Activated T-cell treated with anti-CD3 and anti-CD28 coated beads, Interleukin-2, amount 50 U/mL, for 72 hours (primary cell): ENCODE results near the gene HOXC5. TPM values are rescaled to one million over a fixed set of nuclear protein-coding genes. Genes with fewer than 3 reads are reported as not detected.

Source experiments
- ATAC-seq, 2 donors: fragments of 150-1000 bp; cut with Tn5 transposase; replicated peaks in 1 of 2; 2 replicates each; pipeline ENCODE4 v1.10.0; 2021; ENCODE audit warnings: moderate library complexity in 2 of 2, mild to moderate bottlenecking in 1 of 2
- DNase-seq, 2 donors: peaks; one replicate each; pipeline ENCODE4 v3.0.0; 2021 to 2022; ENCODE audit warnings: mixed read lengths in 1 of 2
- H3K27ac Mint-ChIP-seq: one replicate; pipeline ENCODE4 v1.8.0; 2022; ENCODE audit warnings: mild to moderate bottlenecking, moderate library complexity, mixed read lengths
- H3K27me3 Mint-ChIP-seq: one replicate; pipeline ENCODE4 v1.8.0; 2022; ENCODE audit warnings: low read depth, mixed read lengths
- H3K36me3 Mint-ChIP-seq, 2 donors: one replicate each; pipeline ENCODE4 v1.8.0; 2022; ENCODE audit warnings: mixed read lengths in 2 of 2, mild to moderate bottlenecking in 1 of 2; ENCODE audit not compliant: insufficient read depth in 2 of 2
- H3K4me1 Mint-ChIP-seq: one replicate; pipeline ENCODE4 v1.8.0; 2022; ENCODE audit warnings: low read depth, mixed read lengths
- H3K4me3 Mint-ChIP-seq, 2 donors: one replicate each; pipeline ENCODE4 v1.8.0; 2022; ENCODE audit warnings: mild to moderate bottlenecking in 2 of 2, mixed read lengths in 2 of 2, moderate library complexity in 2 of 2
- H3K9me3 Mint-ChIP-seq, 2 donors: one replicate each; pipeline ENCODE4 v1.8.0; 2022; ENCODE audit warnings: mixed read lengths in 2 of 2
- total RNA-seq, 2 donors: library from RNA; stranded (reverse); gene quantifications; one replicate each; pipeline ENCODE4 v1.2.3, GENCODE V29; 2022

Gene HOXC5
- total RNA-seq, 2 donors from 2014 or later, result not detected

DNA sequence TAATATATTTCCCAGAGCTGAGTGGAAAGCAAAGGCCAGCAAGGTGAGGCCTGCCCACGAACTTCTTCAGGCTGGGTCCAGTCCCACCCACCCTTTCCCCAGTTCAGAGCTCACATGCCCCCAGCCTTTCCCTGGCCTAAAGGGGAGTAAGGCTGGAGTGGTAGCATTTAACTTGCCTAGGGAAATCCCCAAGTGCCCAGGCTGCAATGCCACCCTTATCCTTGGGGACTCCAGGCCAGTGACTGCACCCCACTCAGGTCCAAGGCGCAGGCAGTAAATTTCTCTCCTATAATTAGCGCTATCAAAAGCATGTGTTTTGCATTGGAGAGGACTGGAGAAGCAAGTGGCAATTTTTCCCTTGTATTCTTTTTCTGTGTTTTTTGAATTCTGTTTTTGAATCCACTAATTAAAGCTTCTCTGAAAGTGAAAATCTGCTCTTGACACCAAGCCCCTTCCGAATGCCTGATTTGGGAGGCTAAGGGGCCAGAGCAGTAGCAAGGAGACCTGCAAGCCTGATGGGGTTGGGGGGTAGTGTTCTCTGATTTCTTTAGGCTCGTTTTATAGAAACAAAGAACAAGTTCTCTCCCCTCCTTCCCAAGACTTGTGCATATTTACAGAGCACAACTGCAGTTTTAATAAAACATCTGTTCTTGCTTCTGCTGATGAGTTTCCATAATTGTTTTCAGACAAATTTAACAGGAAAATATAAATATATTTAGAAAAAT is 8.1 kb upstream of the HOXC5 start:
- no peaks in the 10 kb centered on the region for H3K9me3 Mint-ChIP-seq
- no peak for ATAC-seq
- H3K4me1 Mint-ChIP-seq, result peaks cover 26% of the 10 kb centered on the region
- no peak overlapping the region for H3K27ac Mint-ChIP-seq
- DNase-seq, result no peak
- H3K4me3 Mint-ChIP-seq, result no peak overlapping the region
- peaks cover 93% of the 10 kb centered on the region for H3K27me3 Mint-ChIP-seq
- no peaks in the 10 kb centered on the region for H3K36me3 Mint-ChIP-seq

DNA sequence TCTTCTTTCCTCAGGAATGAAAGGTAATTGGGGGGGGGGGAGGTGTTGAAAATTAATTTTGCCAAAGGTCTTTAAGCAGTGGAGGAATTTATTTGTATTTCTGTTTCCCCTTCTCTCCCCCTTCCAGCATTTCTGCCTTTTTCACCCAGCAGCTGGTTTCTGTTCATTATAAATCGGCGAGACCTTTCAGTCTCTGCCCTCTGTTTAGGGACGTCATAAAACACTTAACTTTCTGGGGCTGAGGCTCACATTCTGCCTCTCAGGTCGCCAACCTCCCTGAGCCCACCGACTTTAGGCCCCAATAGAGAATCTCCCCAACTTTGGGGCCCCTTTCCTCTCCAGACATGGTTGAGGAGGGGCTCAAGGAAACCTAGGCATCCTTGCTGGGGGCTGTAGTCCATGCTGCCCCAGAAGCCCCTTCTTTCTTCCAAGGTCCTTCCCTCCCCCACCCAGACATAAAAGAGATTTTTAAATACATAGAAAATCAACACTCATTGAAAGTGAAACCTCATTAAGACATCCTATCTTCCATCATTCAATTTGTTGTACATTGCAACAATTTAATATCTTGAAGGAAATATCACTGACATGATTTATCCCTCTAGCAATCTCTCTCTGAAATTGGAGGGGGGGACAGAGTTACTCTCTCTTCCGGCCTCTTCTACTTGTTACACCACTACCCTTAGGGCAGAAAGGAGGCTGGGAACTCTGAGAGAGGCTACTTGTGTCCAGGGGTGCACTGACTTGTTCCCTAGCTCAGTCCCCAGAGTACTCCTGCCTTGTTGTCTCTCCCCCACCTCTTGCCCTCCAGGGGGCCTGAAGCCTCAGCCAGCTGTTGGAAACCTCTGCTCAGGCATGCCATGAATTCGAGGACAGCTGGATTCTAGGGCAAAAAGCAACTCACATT is 7.1 kb upstream of the HOXC5 start:
- Mint-ChIP-seq H3K9me3 (no peaks in the 10 kb centered on the region), H3K36me3 (no peaks in the 10 kb centered on the region), H3K27me3 (peaks cover 96% of the 10 kb centered on the region), H3K27ac (no peak overlapping the region), H3K4me1 (peaks cover 22% of the 10 kb centered on the region), H3K4me3 (no peak overlapping the region)
- DNase-seq, result no peak
- ATAC-seq, result no peak

DNA sequence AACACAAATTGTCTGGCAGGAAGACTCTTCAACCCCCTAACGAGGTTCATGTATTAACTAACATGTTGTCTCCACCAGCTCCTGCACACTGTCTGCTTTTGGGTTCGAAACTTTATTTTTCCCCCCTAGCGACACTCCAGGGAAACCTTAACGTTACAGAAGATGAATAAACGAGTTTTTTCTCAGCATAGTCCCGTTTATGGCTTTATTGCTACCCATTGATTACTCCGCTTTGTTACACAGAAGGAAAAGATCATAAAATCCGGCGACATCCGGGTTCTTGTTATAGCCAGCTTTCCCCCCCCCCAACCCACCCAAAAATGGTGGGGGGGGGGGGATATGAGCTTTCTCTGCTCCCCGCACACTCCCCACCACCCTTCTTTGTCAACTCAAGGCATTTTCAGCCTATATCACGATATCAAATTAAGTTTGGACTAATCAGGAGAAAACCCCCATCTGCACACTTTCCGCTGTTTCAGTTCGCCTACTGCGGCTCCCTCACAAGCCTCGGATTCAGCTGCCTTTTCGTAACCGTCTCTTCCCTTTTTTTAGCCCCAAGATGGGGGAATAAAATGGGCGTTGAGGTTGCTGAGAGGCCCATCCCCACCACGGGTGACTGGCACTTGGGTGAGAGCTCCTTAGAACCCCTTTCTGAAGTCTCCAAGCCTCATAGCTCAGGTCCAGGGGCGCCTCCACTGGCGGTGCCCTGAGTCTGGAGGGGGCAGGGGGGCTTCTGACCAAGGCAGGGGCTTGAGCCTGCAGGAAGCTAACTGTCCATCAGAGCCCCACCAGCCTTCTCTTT is 6.0 kb upstream of the HOXC5 start:
- H3K36me3 Mint-ChIP-seq, result no peaks in the 10 kb centered on the region
- peaks cover 22% of the 10 kb centered on the region for H3K4me1 Mint-ChIP-seq

DNA sequence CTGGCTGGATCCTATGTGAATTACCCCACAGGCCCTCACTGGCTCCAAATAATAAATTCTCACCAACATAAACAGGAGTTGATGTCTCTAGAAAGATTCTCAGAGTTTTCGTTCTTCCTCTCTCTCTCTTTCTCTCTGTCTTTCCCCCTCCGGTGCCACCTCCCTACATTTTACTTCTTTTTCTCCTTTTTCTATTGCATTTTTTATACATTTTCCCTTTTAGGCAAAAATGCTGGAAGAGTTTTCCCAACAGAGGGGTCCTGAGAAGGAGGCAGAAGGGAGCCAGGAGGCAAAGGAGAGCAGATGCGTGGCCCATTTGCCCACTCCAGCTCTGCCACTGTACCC is 5.4 kb upstream of the HOXC5 start:
- Mint-ChIP-seq H3K9me3 (no peaks in the 10 kb centered on the region), H3K27me3 (peaks cover 95% of the 10 kb centered on the region), H3K27ac (no peak overlapping the region), H3K4me1 (peaks cover 25% of the 10 kb centered on the region), H3K4me3 (peak overlapping the region in 1 of 2 donors; percentile 57), H3K36me3 (no peaks in the 10 kb centered on the region)
- no peak for ATAC-seq
- no peak for DNase-seq

More for the DNA sequence above, 6.0 kb upstream of the HOXC5 start:
- no peak for ATAC-seq
- Mint-ChIP-seq H3K27ac (no peak overlapping the region), H3K9me3 (no peaks in the 10 kb centered on the region), H3K4me3 (peak overlapping the region; percentile 57 to 64), H3K27me3 (peaks cover 95% of the 10 kb centered on the region)
- no peak for DNase-seq

DNA sequence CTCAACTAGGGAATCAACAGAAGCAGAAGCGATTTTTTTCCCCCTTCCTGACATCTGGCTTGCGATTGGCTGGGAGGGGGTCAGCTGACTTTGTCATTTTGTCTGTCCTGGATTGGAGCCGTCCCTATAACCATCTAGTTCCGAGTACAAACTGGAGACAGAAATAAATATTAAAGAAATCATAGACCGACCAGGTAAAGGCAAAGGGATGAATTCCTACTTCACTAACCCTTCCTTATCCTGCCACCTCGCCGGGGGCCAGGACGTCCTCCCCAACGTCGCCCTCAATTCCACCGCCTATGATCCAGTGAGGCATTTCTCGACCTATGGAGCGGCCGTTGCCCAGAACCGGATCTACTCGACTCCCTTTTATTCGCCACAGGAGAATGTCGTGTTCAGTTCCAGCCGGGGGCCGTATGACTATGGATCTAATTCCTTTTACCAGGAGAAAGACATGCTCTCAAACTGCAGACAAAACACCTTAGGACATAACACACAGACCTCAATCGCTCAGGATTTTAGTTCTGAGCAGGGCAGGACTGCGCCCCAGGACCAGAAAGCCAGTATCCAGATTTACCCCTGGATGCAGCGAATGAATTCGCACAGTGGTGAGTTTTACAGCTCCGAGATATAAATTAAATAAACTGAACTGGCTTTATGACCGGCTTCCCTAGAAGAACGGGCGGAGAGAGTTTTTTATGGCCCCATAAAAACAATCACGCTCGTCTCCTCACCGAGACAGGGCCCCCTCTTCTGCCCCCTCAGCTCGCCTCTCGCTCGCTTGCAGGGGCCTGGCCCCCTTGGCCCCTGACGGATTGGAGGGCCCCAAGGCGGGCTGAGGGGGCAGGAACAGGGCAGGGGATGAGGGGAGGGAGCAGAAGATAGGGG is 4.3 kb upstream of the HOXC5 start, which contains the start of gene HOXC6:
HOXC6 (plus strand) TSS at position 127 of the 888 bp plus-strand sequence; CDS start at position 209, 82 bp downstream.
- ATAC-seq (no peak), DNase-seq (no peak)
- H3K27ac Mint-ChIP-seq, result no peak within 1 kb of the TSS
- H3K4me3 Mint-ChIP-seq, result peak within 1 kb of the TSS; percentile 4 to 57
- peaks cover 94% of the 10 kb centered on the region for H3K27me3 Mint-ChIP-seq
- peaks cover 34% of the 10 kb centered on the region for H3K4me1 Mint-ChIP-seq
- H3K9me3 Mint-ChIP-seq, result no peaks in the 10 kb centered on the region
- no peaks in the 10 kb centered on the region for H3K36me3 Mint-ChIP-seq

DNA sequence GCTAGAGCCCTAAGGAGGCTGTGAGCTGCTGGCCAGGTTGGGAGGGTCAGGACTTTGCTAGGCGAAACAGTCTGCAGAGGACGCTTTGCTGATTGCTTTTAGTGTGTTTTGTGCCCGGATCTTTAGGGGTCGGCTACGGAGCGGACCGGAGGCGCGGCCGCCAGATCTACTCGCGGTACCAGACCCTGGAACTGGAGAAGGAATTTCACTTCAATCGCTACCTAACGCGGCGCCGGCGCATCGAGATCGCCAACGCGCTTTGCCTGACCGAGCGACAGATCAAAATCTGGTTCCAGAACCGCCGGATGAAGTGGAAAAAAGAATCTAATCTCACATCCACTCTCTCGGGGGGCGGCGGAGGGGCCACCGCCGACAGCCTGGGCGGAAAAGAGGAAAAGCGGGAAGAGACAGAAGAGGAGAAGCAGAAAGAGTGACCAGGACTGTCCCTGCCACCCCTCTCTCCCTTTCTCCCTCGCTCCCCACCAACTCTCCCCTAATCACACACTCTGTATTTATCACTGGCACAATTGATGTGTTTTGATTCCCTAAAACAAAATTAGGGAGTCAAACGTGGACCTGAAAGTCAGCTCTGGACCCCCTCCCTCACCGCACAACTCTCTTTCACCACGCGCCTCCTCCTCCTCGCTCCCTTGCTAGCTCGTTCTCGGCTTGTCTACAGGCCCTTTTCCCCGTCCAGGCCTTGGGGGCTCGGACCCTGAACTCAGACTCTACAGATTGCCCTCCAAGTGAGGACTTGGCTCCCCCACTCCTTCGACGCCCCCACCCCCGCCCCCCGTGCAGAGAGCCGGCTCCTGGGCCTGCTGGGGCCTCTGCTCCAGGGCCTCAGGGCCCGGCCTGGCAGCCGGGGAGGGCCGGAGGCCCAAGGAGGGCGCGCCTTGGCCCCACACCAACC is 3.1 kb upstream of the HOXC5 start:
- Mint-ChIP-seq H3K27me3 (peaks cover 91% of the 10 kb centered on the region), H3K9me3 (no peaks in the 10 kb centered on the region), H3K4me3 (peak overlapping the region; percentile 36 to 46), H3K36me3 (no peaks in the 10 kb centered on the region), H3K4me1 (peaks cover 36% of the 10 kb centered on the region), H3K27ac (no peak overlapping the region)
- no peak for ATAC-seq
- no peak for DNase-seq

DNA sequence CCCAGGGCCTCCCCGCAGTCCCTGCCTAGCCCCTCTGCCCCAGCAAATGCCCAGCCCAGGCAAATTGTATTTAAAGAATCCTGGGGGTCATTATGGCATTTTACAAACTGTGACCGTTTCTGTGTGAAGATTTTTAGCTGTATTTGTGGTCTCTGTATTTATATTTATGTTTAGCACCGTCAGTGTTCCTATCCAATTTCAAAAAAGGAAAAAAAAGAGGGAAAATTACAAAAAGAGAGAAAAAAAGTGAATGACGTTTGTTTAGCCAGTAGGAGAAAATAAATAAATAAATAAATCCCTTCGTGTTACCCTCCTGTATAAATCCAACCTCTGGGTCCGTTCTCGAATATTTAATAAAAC is 2.4 kb upstream of the HOXC5 start:
- Mint-ChIP-seq H3K27ac (peak overlapping the region; percentile 73), H3K4me3 (peak overlapping the region in 1 of 2 donors; percentile 54), H3K9me3 (no peaks in the 10 kb centered on the region), H3K36me3 (no peaks in the 10 kb centered on the region), H3K4me1 (peaks cover 40% of the 10 kb centered on the region), H3K27me3 (peaks cover 91% of the 10 kb centered on the region)
- DNase-seq (no peak), ATAC-seq (no peak)

DNA sequence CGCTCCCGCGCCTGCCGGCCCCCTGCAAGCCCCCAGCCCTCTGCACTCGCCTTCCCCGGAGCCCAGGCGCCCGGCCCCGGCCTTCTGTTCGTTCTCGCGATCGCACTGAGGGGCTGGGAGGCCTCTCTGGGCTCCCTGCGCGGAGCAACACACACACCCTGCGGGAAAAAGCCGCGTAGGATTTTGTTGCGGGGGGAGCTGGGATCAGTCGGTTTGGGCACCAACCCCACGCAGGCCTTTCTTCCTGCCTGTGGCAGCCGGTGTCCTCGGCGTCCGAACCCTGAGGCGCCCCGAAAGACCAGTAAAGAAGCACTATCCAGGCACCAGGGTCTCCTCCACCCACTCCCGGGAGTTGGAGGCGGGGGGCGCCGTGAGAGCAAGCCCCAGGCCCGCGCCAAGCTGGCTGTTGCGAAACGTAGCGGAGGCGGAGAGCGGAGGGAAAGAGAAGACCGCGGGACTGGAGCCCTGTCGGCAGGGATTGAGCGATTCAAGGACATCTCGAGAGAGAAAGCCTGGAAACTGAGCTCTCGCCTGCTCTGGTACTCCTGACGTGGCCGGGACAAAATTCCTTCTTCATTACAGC is 1.9 kb upstream of the HOXC5 start:
- DNase-seq (no peak), ATAC-seq (no peak)
- no peaks in the 10 kb centered on the region for H3K9me3 Mint-ChIP-seq
- H3K4me1 Mint-ChIP-seq, result peaks cover 40% of the 10 kb centered on the region
- H3K4me3 Mint-ChIP-seq, result no peak overlapping the region
- peaks cover 91% of the 10 kb centered on the region for H3K27me3 Mint-ChIP-seq
- H3K36me3 Mint-ChIP-seq, result no peaks in the 10 kb centered on the region
- H3K27ac Mint-ChIP-seq, result no peak overlapping the region

DNA sequence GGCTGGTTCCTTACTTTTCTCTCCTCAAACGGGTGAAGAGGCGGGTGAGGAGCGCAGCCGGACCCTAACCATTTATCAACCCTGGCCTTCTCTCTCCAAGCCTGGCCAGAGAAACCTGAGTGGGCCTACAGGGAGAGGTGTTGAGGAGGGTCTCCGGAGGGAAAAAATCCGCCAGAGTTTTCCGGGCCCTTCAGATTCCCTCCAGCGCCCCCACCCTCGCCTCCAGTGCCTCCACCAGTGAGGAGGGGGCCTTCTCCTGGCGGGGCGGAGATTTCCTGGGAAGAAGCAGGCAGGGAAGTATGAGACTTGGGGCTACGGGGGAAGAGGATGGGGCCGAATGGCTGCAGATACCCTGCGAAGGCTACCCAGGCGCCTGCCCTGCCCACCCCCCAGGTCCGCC is 1.4 kb upstream of the HOXC5 start:
- peaks cover 89% of the 10 kb centered on the region for H3K27me3 Mint-ChIP-seq
- no peak for ATAC-seq
- H3K4me3 Mint-ChIP-seq, result no peak overlapping the region
- no peak overlapping the region for H3K27ac Mint-ChIP-seq
- no peaks in the 10 kb centered on the region for H3K9me3 Mint-ChIP-seq
- no peak for DNase-seq
- peaks cover 40% of the 10 kb centered on the region for H3K4me1 Mint-ChIP-seq
- H3K36me3 Mint-ChIP-seq, result no peaks in the 10 kb centered on the region

DNA sequence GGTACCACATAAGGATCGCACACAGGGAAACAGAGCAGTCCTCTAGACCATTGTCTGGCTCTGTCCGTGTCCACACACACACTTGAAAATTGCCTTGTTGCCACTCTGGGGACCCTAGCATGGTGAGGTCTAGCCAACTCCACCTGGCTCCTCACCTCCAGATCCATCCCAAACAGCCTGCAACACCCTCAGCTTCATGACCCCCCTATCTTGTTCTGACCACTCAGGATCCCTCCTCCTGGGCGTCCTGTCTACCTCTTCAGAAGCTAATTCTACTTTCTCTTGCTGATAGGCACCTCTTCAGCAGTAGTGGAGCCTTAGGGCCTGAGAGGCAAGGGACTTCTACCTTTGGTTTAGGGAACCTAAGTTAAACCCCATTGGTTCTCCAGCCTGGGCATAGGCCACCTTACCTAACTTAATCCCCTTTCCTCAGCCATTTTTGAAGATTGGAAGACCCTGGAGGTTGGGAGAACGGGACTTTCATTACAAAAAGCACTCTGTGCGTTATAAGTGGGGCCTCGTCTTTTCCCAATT is 697 bp upstream of the HOXC5 start:
- DNase-seq (no peak), ATAC-seq (no peak)
- Mint-ChIP-seq H3K4me3 (no peak overlapping the region), H3K27ac (no peak overlapping the region), H3K36me3 (no peaks in the 10 kb centered on the region), H3K9me3 (no peaks in the 10 kb centered on the region), H3K4me1 (peaks cover 36% of the 10 kb centered on the region), H3K27me3 (peaks cover 85% of the 10 kb centered on the region)
